Measurements from ENCODE around the gene FYB1.

DNA sequence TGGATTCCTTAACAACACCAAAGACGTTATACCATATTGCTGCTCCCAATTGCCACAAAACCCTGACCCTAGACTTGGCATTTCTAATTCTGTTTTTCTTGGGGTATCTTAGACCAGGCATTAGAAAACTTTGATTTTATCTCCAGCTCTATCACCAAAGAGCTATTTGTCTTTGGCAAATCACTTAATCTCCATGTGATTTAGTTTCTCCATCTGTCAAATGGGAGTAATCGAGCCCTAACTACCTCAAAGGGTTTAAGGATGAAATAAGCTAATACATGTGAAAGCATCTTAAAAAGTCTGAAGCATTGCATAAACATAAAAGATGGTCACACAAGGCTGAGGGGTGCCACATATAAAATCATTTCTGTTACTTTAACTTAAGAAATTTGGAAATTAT is 60.6 kb downstream of the FYB1 start:
- no peak for TF ChIP-seq POLR2AphosphoS5 (IDR thresholded peaks at IDR 0.05)
- no peak for TF ChIP-seq CTCF (IDR thresholded peaks at IDR 0.05)
